Fibroblast of lung (primary cell): ENCODE results near the gene CEP170.
"Not testable (repeated sequence)": the region's sequence is repeated elsewhere in the genome, so short reads cannot be mapped to it uniquely, and the experiment has no call there.

ENCODE experiments used
- EZH2 ChIP-seq: IDR thresholded peaks from 2 replicates; pipeline ENCODE4 v1.5.1; 2012; ENCODE audit warnings: low read length, control low read depth, mild to moderate bottlenecking; ENCODE audit errors: missing control alignments
- TF ChIP-seq, protein P1 (sequence below), 2 donors: IDR thresholded peaks in 1 of 2; conservative IDR thresholded peaks in 1 of 2; 1 replicate in 1 of 2; 2 replicates in 1 of 2; pipeline ENCODE4 v1.5.1; 2011 to 2012; ENCODE audit warnings: low read length in 2 of 2, control low read depth in 1 of 2, inconsistent platforms in 1 of 2, low read depth in 1 of 2, mild to moderate bottlenecking in 1 of 2

DNA sequence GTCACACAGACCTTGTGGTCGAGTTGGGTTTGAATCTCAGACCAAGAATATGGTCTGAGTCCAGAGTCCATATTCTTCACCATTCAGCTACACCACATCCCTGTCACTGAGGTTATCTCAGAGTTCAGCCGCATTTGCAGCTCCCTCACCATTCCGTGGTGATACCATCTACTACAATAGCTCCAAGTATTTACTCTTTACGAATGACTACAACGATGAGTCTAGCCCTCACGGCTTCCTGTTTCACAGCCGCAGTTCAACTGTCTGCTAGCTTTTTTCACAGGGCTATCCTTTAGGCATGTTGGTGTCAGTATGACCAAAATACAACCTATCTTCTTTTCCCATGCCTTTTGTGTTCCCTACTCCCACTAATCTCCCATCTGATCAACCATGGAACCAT lies 104.2 kb downstream of the CEP170 start:
- TF ChIP-seq, protein P1, sequence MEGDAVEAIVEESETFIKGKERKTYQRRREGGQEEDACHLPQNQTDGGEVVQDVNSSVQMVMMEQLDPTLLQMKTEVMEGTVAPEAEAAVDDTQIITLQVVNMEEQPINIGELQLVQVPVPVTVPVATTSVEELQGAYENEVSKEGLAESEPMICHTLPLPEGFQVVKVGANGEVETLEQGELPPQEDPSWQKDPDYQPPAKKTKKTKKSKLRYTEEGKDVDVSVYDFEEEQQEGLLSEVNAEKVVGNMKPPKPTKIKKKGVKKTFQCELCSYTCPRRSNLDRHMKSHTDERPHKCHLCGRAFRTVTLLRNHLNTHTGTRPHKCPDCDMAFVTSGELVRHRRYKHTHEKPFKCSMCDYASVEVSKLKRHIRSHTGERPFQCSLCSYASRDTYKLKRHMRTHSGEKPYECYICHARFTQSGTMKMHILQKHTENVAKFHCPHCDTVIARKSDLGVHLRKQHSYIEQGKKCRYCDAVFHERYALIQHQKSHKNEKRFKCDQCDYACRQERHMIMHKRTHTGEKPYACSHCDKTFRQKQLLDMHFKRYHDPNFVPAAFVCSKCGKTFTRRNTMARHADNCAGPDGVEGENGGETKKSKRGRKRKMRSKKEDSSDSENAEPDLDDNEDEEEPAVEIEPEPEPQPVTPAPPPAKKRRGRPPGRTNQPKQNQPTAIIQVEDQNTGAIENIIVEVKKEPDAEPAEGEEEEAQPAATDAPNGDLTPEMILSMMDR (conservative IDR thresholded peaks at IDR 0.05 in 1 of 2, IDR thresholded peaks at IDR 0.05 in 1 of 2; ENCODE audit: low read depth in 1 of 2, low read length in 2 of 2), result not testable (repeated sequence)
- not testable (repeated sequence) for TF ChIP-seq EZH2
